Measurements from ENCODE around the gene ITIH2. TPM values are rescaled to one million over a fixed set of nuclear protein-coding genes. Genes with fewer than 3 reads are reported as not detected.
"Not testable (repeated sequence)": the region's sequence is repeated elsewhere in the genome, so short reads cannot be mapped to it uniquely, and the experiment has no call there.

Gene ITIH2, protein sequence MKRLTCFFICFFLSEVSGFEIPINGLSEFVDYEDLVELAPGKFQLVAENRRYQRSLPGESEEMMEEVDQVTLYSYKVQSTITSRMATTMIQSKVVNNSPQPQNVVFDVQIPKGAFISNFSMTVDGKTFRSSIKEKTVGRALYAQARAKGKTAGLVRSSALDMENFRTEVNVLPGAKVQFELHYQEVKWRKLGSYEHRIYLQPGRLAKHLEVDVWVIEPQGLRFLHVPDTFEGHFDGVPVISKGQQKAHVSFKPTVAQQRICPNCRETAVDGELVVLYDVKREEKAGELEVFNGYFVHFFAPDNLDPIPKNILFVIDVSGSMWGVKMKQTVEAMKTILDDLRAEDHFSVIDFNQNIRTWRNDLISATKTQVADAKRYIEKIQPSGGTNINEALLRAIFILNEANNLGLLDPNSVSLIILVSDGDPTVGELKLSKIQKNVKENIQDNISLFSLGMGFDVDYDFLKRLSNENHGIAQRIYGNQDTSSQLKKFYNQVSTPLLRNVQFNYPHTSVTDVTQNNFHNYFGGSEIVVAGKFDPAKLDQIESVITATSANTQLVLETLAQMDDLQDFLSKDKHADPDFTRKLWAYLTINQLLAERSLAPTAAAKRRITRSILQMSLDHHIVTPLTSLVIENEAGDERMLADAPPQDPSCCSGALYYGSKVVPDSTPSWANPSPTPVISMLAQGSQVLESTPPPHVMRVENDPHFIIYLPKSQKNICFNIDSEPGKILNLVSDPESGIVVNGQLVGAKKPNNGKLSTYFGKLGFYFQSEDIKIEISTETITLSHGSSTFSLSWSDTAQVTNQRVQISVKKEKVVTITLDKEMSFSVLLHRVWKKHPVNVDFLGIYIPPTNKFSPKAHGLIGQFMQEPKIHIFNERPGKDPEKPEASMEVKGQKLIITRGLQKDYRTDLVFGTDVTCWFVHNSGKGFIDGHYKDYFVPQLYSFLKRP
- not detected for polyA plus RNA-seq (2013, experiment 1 of 2)
- polyA plus RNA-seq (2013, experiment 2 of 2), result not detected

DNA sequence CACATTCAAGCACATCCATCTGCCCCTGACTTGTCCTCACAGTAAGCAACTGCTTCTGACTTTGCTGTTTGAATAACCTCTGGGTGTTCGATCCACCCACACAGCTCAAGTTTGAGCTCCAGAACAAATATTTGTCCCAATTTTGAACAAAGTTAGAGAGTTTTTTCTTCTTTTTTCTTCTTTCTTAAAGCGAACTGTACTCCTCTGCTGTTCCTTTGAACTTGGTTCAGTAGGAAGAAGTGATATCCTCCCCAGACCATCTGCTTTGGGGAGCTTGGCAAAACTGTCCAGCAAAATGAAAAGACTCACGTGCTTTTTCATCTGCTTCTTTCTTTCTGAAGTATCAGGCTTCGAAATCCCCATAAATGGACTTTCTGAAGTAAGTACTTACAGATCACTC, at the start of gene ITIH2:
Gene ITIH2 (plus strand): TSS at position 177 of the 400 bp plus-strand sequence. CDS start 119 bp downstream, at position 296.
- Histone ChIP-seq H3K23ac (ENCODE audit: low read length in 2 of 2) (no peak within 1 kb of the TSS), H2BK120ac (ENCODE audit: low read depth, low read length) (no peak within 1 kb of the TSS), H3K36me3 (ENCODE audit: control insufficient read depth in 1 of 2, insufficient read depth in 2 of 2, low read depth in 1 of 2, low read length in 2 of 2) (no peaks in the 10 kb centered on the region), H2BK12ac (ENCODE audit: low read length in 2 of 2) (no peak within 1 kb of the TSS), H2BK5ac (ENCODE audit: low read depth, low read length, poor library complexity, severe bottlenecking) (no peak within 1 kb of the TSS), H3K27ac (ENCODE audit: low read length, poor library complexity, severe bottlenecking) (no peak within 1 kb of the TSS), H3K4ac (ENCODE audit: low read depth in 1 of 2, low read length in 2 of 2) (no peak within 1 kb of the TSS), H3K14ac (ENCODE audit: low read length in 2 of 2) (no peak within 1 kb of the TSS), H2BK15ac (ENCODE audit: low read depth, poor library complexity, severe bottlenecking) (no peak within 1 kb of the TSS), H3K18ac (ENCODE audit: low read depth in 1 of 2, low read length in 2 of 2) (no peak within 1 kb of the TSS), H3K27me3 (ENCODE audit: control insufficient read depth in 1 of 2, insufficient read depth in 1 of 2, low read length in 2 of 2) (peaks cover 4 to 43% of the 10 kb centered on the region in 2 experiments), H3K79me1 (replicated peaks; ENCODE audit: low read length, poor library complexity, severe bottlenecking) (no peaks in the 10 kb centered on the region), H3K4me1 (ENCODE audit: control insufficient read depth, insufficient read depth, low read depth, low read length) (no peaks in the 10 kb centered on the region), H4K8ac (ENCODE audit: low read length) (no peak within 1 kb of the TSS), H3K4me2 (ENCODE audit: low read length, poor library complexity, severe bottlenecking) (no peak within 1 kb of the TSS), H2AFZ (ENCODE audit: low read depth, low read length) (no peak within 1 kb of the TSS), H3K9ac (ENCODE audit: low read length) (no peak within 1 kb of the TSS), H3K4me3 (ENCODE audit: insufficient read depth in 1 of 2, low read depth in 1 of 2, low read length in 2 of 2) (no peak within 1 kb of the TSS), H3K9me3 (ENCODE audit: control insufficient read depth, low read length) (no peaks in the 10 kb centered on the region), H2AK5ac (ENCODE audit: low read length, severe bottlenecking) (no peak within 1 kb of the TSS), H4K91ac (ENCODE audit: low read length) (no peak within 1 kb of the TSS)
- no peak for DNase-seq
- 60% methylated on average over 3 of the region's 4 CpGs for WGBS

DNA sequence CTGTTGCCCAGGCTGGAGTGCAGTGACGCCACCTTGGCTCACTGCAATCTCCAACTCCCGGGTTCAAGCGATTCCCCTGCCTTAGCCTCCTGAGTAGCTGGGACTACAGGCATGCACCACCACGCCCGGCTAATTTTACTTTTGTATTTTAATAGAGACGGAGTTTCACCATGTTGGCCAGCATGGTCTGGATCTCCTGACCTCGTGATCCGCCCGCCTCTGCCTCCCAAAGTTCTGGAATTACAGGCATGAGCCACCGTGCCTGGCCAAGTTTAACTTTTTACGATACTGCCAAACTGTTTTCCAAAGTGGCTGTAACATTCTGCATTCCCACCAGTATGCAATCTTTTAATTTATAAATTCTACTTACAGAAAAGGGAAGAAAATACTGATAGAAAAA, 46.0 kb upstream of the ITIH2 start:
- not testable (repeated sequence) for H3K9me3 ChIP-seq (ENCODE audit: control insufficient read depth, low read length); H2BK12ac ChIP-seq (ENCODE audit: low read length in 2 of 2); H2AK5ac ChIP-seq (ENCODE audit: low read length, severe bottlenecking); H3K4me1 ChIP-seq (ENCODE audit: control insufficient read depth, insufficient read depth, low read depth, low read length); DNase-seq; H3K18ac ChIP-seq (ENCODE audit: low read depth in 1 of 2, low read length in 2 of 2); H2AFZ ChIP-seq (ENCODE audit: low read depth, low read length); H3K36me3 ChIP-seq (ENCODE audit: control insufficient read depth in 1 of 2, insufficient read depth in 2 of 2, low read depth in 1 of 2, low read length in 2 of 2); H3K4me3 ChIP-seq (ENCODE audit: insufficient read depth in 1 of 2, low read depth in 1 of 2, low read length in 2 of 2); H2BK5ac ChIP-seq (ENCODE audit: low read depth, low read length, poor library complexity, severe bottlenecking); H3K27ac ChIP-seq (ENCODE audit: low read length, poor library complexity, severe bottlenecking); H2BK120ac ChIP-seq (ENCODE audit: low read depth, low read length); H4K8ac ChIP-seq (ENCODE audit: low read length); H3K23ac ChIP-seq (ENCODE audit: low read length in 2 of 2); H3K9ac ChIP-seq (ENCODE audit: low read length); H3K79me1 ChIP-seq (replicated peaks; ENCODE audit: low read length, poor library complexity, severe bottlenecking); H4K91ac ChIP-seq (ENCODE audit: low read length); H3K4me2 ChIP-seq (ENCODE audit: low read length, poor library complexity, severe bottlenecking); H3K14ac ChIP-seq (ENCODE audit: low read length in 2 of 2); H2BK15ac ChIP-seq (ENCODE audit: low read depth, poor library complexity, severe bottlenecking); H3K4ac ChIP-seq (ENCODE audit: low read depth in 1 of 2, low read length in 2 of 2)
- peaks cover 0 to 19% of the 10 kb centered on the region in 2 experiments for H3K27me3 ChIP-seq (ENCODE audit: control insufficient read depth in 1 of 2, insufficient read depth in 1 of 2, low read length in 2 of 2)
- WGBS, result 95% methylated on average over 10 of the region's 11 CpGs

DNA sequence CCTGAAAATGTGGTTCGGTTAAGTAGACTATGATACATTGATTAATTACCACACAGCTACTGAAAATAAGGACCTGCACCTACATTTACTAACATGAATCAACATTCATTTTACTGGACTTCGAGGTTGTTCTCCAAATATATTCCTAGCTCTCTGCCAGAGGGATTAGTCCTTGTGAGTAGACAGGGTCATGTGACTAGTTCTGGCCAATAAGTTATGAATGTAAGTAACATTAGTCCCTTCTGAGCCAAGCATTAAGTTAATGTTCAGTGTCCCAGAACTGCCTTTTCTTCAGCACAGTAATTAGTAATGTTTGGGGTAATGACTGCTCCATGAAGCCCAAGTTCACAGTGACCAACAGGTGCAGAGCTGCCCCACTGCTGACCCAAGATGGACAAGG, 45.6 kb upstream of the ITIH2 start:
- Histone ChIP-seq H3K4me3 (ENCODE audit: insufficient read depth in 1 of 2, low read depth in 1 of 2, low read length in 2 of 2) (no peak overlapping the region), H3K9ac (ENCODE audit: low read length) (no peak overlapping the region), H2BK120ac (ENCODE audit: low read depth, low read length) (no peak overlapping the region), H3K18ac (ENCODE audit: low read depth in 1 of 2, low read length in 2 of 2) (no peak overlapping the region), H4K8ac (ENCODE audit: low read length) (no peak overlapping the region), H3K23ac (ENCODE audit: low read length in 2 of 2) (no peak overlapping the region), H2BK15ac (ENCODE audit: low read depth, poor library complexity, severe bottlenecking) (no peak overlapping the region), H2BK12ac (ENCODE audit: low read length in 2 of 2) (no peak overlapping the region), H3K36me3 (ENCODE audit: control insufficient read depth in 1 of 2, insufficient read depth in 2 of 2, low read depth in 1 of 2, low read length in 2 of 2) (no peaks in the 10 kb centered on the region), H3K4ac (ENCODE audit: low read depth in 1 of 2, low read length in 2 of 2) (no peak overlapping the region), H3K9me3 (ENCODE audit: control insufficient read depth, low read length) (no peaks in the 10 kb centered on the region), H2AFZ (ENCODE audit: low read depth, low read length) (no peak overlapping the region), H3K4me1 (ENCODE audit: control insufficient read depth, insufficient read depth, low read depth, low read length) (no peaks in the 10 kb centered on the region), H3K27ac (ENCODE audit: low read length, poor library complexity, severe bottlenecking) (no peak overlapping the region), H3K14ac (ENCODE audit: low read length in 2 of 2) (no peak overlapping the region), H3K27me3 (ENCODE audit: control insufficient read depth in 1 of 2, insufficient read depth in 1 of 2, low read length in 2 of 2) (peaks cover 0 to 19% of the 10 kb centered on the region in 2 experiments), H3K4me2 (ENCODE audit: low read length, poor library complexity, severe bottlenecking) (no peak overlapping the region), H2AK5ac (ENCODE audit: low read length, severe bottlenecking) (no peak overlapping the region), H3K79me1 (replicated peaks; ENCODE audit: low read length, poor library complexity, severe bottlenecking) (no peaks in the 10 kb centered on the region), H2BK5ac (ENCODE audit: low read depth, low read length, poor library complexity, severe bottlenecking) (no peak overlapping the region), H4K91ac (ENCODE audit: low read length) (no peak overlapping the region)
- no peak for DNase-seq
- 80% methylated on average over 1 of the region's 2 CpGs for WGBS

DNA sequence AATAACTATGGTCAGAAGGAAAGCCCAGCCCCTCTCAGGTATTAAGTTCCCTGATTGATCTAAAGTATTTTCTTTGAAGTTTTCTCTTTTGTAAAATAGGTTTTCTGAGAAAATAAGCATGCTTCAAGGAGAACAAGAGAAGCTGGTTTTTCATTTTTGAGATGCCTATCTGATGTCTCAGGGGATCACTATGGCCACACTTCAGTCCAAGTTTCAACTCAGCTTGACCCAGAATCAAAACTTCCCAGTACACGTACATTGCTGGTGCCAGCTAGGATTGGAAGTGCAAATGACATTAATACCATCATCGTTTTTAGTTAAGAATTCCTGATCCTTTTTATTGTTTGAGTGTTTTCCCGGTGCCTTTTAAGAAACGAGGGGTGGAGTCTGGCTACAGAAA, 43.6 kb upstream of the ITIH2 start:
- no peak overlapping the region for H2BK5ac ChIP-seq (ENCODE audit: low read depth, low read length, poor library complexity, severe bottlenecking)
- H4K8ac ChIP-seq (ENCODE audit: low read length), result no peak overlapping the region
- H3K27ac ChIP-seq (ENCODE audit: low read length, poor library complexity, severe bottlenecking), result no peak overlapping the region
- no peak overlapping the region for H3K4me2 ChIP-seq (ENCODE audit: low read length, poor library complexity, severe bottlenecking)
- H3K18ac ChIP-seq (ENCODE audit: low read depth in 1 of 2, low read length in 2 of 2), result no peak overlapping the region
- no peak overlapping the region for H2BK15ac ChIP-seq (ENCODE audit: low read depth, poor library complexity, severe bottlenecking)
- peaks cover 4 to 32% of the 10 kb centered on the region in 2 experiments for H3K27me3 ChIP-seq (ENCODE audit: control insufficient read depth in 1 of 2, insufficient read depth in 1 of 2, low read length in 2 of 2)
- WGBS, result 84% methylated on average over 3 of the region's 4 CpGs
- H3K9me3 ChIP-seq (ENCODE audit: control insufficient read depth, low read length), result no peaks in the 10 kb centered on the region
- no peak overlapping the region for H3K14ac ChIP-seq (ENCODE audit: low read length in 2 of 2)
- H3K4me3 ChIP-seq (ENCODE audit: insufficient read depth in 1 of 2, low read depth in 1 of 2, low read length in 2 of 2), result no peak overlapping the region
- H3K79me1 ChIP-seq (replicated peaks; ENCODE audit: low read length, poor library complexity, severe bottlenecking), result no peaks in the 10 kb centered on the region
- H2BK120ac ChIP-seq (ENCODE audit: low read depth, low read length), result no peak overlapping the region
- H3K36me3 ChIP-seq (ENCODE audit: control insufficient read depth in 1 of 2, insufficient read depth in 2 of 2, low read depth in 1 of 2, low read length in 2 of 2), result no peaks in the 10 kb centered on the region
- no peak overlapping the region for H3K9ac ChIP-seq (ENCODE audit: low read length)
- no peak overlapping the region for H4K91ac ChIP-seq (ENCODE audit: low read length)
- no peak overlapping the region for H2BK12ac ChIP-seq (ENCODE audit: low read length in 2 of 2)
- DNase-seq, result no peak
- no peak overlapping the region for H2AFZ ChIP-seq (ENCODE audit: low read depth, low read length)
- no peak overlapping the region for H2AK5ac ChIP-seq (ENCODE audit: low read length, severe bottlenecking)
- H3K23ac ChIP-seq (ENCODE audit: low read length in 2 of 2), result no peak overlapping the region
- no peak overlapping the region for H3K4ac ChIP-seq (ENCODE audit: low read depth in 1 of 2, low read length in 2 of 2)
- no peaks in the 10 kb centered on the region for H3K4me1 ChIP-seq (ENCODE audit: control insufficient read depth, insufficient read depth, low read depth, low read length)
